NCI-H1694 (cell line): Measurements from ENCODE around the gene ARL8A.
"Not testable (repeated sequence)": the region's sequence is repeated elsewhere in the genome, so short reads cannot be mapped to it uniquely, and the experiment has no call there.

Source experiments
- DNase-seq: peaks from one replicate; lab custom pipeline; 2025; lab: John Stamatoyannopoulos, UW

The ARL8A gene

GRCh38 chr1:202158810-202159533, 14.4 kb upstream of the ARL8A start:
- DNase-seq, result no peak

- no peak for DNase-seq
Measured at GRCh38 chr1:202157945-202158344, 13.4 kb upstream of the ARL8A start.

GRCh38 chr1:202156590-202156989, 12.1 kb upstream of the ARL8A start:
- no peak for DNase-seq

GRCh38 chr1:202155478-202156021, 11.0 kb upstream of the ARL8A start:
- no peak for DNase-seq

GRCh38 chr1:202154766-202155477, 10.4 kb upstream of the ARL8A start:
- DNase-seq, result peak; percentile 72

- DNase-seq, result no peak
Measured at GRCh38 chr1:202154148-202154765, 9.7 kb upstream of the ARL8A start.

- DNase-seq, result no peak
Measured at GRCh38 chr1:202153284-202153683, 8.7 kb upstream of the ARL8A start.

- DNase-seq, result no peak
Measured at GRCh38 chr1:202152399-202152798, 7.9 kb upstream of the ARL8A start.

GRCh38 chr1:202151045-202151444, 6.5 kb upstream of the ARL8A start:
- no peak for DNase-seq

GRCh38 chr1:202150602-202151001, 6.1 kb upstream of the ARL8A start:
- no peak for DNase-seq

GRCh38 chr1:202150187-202150586, 5.7 kb upstream of the ARL8A start:
- DNase-seq, result no peak

GRCh38 chr1:202149566-202149965, 5.0 kb upstream of the ARL8A start:
- DNase-seq, result no peak

- no peak for DNase-seq
Measured at GRCh38 chr1:202148391-202148790, 3.9 kb upstream of the ARL8A start.

GRCh38 chr1:202146993-202147392, 2.5 kb upstream of the ARL8A start:
- DNase-seq, result no peak

GRCh38 chr1:202146279-202146678, 1.7 kb upstream of the ARL8A start:
- no peak for DNase-seq

GRCh38 chr1:202145744-202146140, 1.2 kb upstream of the ARL8A start:
- DNase-seq, result not testable (repeated sequence)

- DNase-seq, result no peak
Measured at GRCh38 chr1:202145068-202145743, 669 bp upstream of the ARL8A start.

- DNase-seq, result peak; percentile 37
Measured at GRCh38 chr1:202143768-202144401, 652 bp downstream of the ARL8A start.

- no peak for DNase-seq
Measured at GRCh38 chr1:202143011-202143767, 1.3 kb downstream of the ARL8A start.

GRCh38 chr1:202141468-202141867, 3.1 kb downstream of the ARL8A start:
- DNase-seq, result not testable (repeated sequence)

- no peak for DNase-seq
Measured at GRCh38 chr1:202140833-202141232, 3.7 kb downstream of the ARL8A start.
